ENCODE results near the gene EXOC4.
"Not testable (repeated sequence)": the region's sequence is repeated elsewhere in the genome, so short reads cannot be mapped to it uniquely, and the experiment has no call there.

Gene EXOC4

GRCh38 chr7:134060874-134061273 lies 808.0 kb downstream of the EXOC4 start:
- no peak for DNase-seq

GRCh38 chr7:134062460-134062859 lies 809.6 kb downstream of the EXOC4 start:
- DNase-seq, result no peak

- DNase-seq, result no peak
Measured at GRCh38 chr7:134065415-134065814, 812.5 kb downstream of the EXOC4 start.

- DNase-seq, result no peak
Measured at GRCh38 chr7:134067164-134067563, 814.3 kb downstream of the EXOC4 start.

GRCh38 chr7:134068670-134069069 lies 815.8 kb downstream of the EXOC4 start:
- no peak for DNase-seq

- no peak for DNase-seq
Measured at GRCh38 chr7:134069187-134069586, 816.3 kb downstream of the EXOC4 start.

GRCh38 chr7:134070673-134071072 lies 817.8 kb downstream of the EXOC4 start:
- no peak for DNase-seq

- DNase-seq, result no peak
Measured at GRCh38 chr7:134071355-134072331, 818.8 kb downstream of the EXOC4 start.

- no peak for DNase-seq
Measured at GRCh38 chr7:134073276-134073675, 820.4 kb downstream of the EXOC4 start.

GRCh38 chr7:134075799-134076198 lies 822.9 kb downstream of the EXOC4 start:
- no peak for DNase-seq

GRCh38 chr7:134077560-134077959 lies 824.7 kb downstream of the EXOC4 start:
- not testable (repeated sequence) for DNase-seq

- DNase-seq, result no peak
Measured at GRCh38 chr7:134078991-134079390, 826.1 kb downstream of the EXOC4 start.

- no peak for DNase-seq
Measured at GRCh38 chr7:134081695-134082094, 828.8 kb downstream of the EXOC4 start.

GRCh38 chr7:134083766-134084487 lies 831.0 kb downstream of the EXOC4 start:
- no peak for DNase-seq

- DNase-seq, result peak in 1 of 2 donors; percentile 36
Measured at GRCh38 chr7:134084488-134085144, 831.7 kb downstream of the EXOC4 start.

- no peak for DNase-seq
Measured at GRCh38 chr7:134085311-134085710, 832.4 kb downstream of the EXOC4 start.

GRCh38 chr7:134086998-134087735 lies 834.3 kb downstream of the EXOC4 start:
- no peak for DNase-seq

- DNase-seq, result no peak
Measured at GRCh38 chr7:134088199-134088598, 835.3 kb downstream of the EXOC4 start.

GRCh38 chr7:134089446-134089845 lies 836.6 kb downstream of the EXOC4 start:
- DNase-seq, result no peak

- DNase-seq, result no peak
Measured at GRCh38 chr7:134098072-134098471, 845.2 kb downstream of the EXOC4 start.

- DNase-seq, result no peak
Measured at GRCh38 chr7:134101716-134102115, 848.8 kb downstream of the EXOC4 start.

GRCh38 chr7:134104166-134104565 lies 851.3 kb downstream of the EXOC4 start:
- no peak for DNase-seq

GRCh38 chr7:134105841-134106240 lies 853.0 kb downstream of the EXOC4 start:
- no peak for DNase-seq
